Endodermal cell (in vitro differentiated cells): ENCODE results near the gene ZNRF3. TPM values are rescaled to one million over a fixed set of nuclear protein-coding genes. Genes with fewer than 3 reads are reported as not detected.

ENCODE experiments used
- DNase-seq: peaks from one replicate; pipeline ENCODE4 v3.0.0-alpha.2; 2017
- H3K27ac ChIP-seq: 2 replicates; pipeline ENCODE4 v1.5.1; 2013; ENCODE audit warnings: mild to moderate bottlenecking, low read depth, low read length, moderate library complexity
- H3K27me3 ChIP-seq: 2 replicates; pipeline ENCODE4 v1.6.1; 2013; ENCODE audit warnings: mild to moderate bottlenecking, low read length, moderate library complexity; ENCODE audit not compliant: insufficient read depth, control insufficient read depth, poor library complexity, severe bottlenecking
- H3K36me3 ChIP-seq: 2 replicates; pipeline ENCODE4 v1.7.0; 2013; ENCODE audit warnings: mild to moderate bottlenecking, low read length, moderate library complexity; ENCODE audit not compliant: control insufficient read depth, insufficient read depth
- H3K4me1 ChIP-seq: one replicate; pipeline ENCODE4 v1.7.0; 2013; ENCODE audit warnings: low read length; ENCODE audit not compliant: control insufficient read depth, insufficient read depth
- H3K4me3 ChIP-seq: 2 replicates; pipeline ENCODE4 v1.5.1; 2013; ENCODE audit warnings: mild to moderate bottlenecking, low read length, moderate library complexity
- H3K9ac ChIP-seq: 2 replicates; pipeline ENCODE4 v1.6.1; 2013; ENCODE audit warnings: mild to moderate bottlenecking, low read length, moderate library complexity; ENCODE audit not compliant: poor library complexity, severe bottlenecking; ENCODE audit errors: extremely low read depth
- H3K9me3 ChIP-seq: 2 replicates; pipeline ENCODE4 v1.6.1; 2013; ENCODE audit warnings: mild to moderate bottlenecking, low read length, moderate library complexity; ENCODE audit not compliant: control insufficient read depth
- H3K27ac Mint-ChIP-seq: 2 replicates; pipeline ENCODE4 v1.8.0; 2020; ENCODE audit warnings: mixed read lengths
- H3K27me3 Mint-ChIP-seq: 2 replicates; pipeline ENCODE4 v1.8.0; 2021; ENCODE audit warnings: mild to moderate bottlenecking, mixed read lengths; ENCODE audit not compliant: insufficient read depth
- H3K36me3 Mint-ChIP-seq: 2 replicates; pipeline ENCODE4 v1.8.0; 2020; ENCODE audit warnings: low read depth, mixed read lengths
- H3K4me1 Mint-ChIP-seq: 2 replicates; pipeline ENCODE4 v1.8.0; 2020; ENCODE audit warnings: mixed read lengths
- H3K4me3 Mint-ChIP-seq: 2 replicates; pipeline ENCODE4 v1.8.0; 2020; ENCODE audit warnings: mild to moderate bottlenecking, moderate library complexity, mixed read lengths
- H3K9me3 Mint-ChIP-seq: 2 replicates; pipeline ENCODE4 v1.8.0; 2020; ENCODE audit warnings: mild to moderate bottlenecking, mixed read lengths
- WGBS, 2 experiments: methylation state at CpG; one replicate each; pipeline versions ENCODE4 v1.1.5 to v1.1.7; 2013; ENCODE audit warnings: missing lambda C conversion rate in 2 of 2, mixed read lengths in 1 of 2; ENCODE audit not compliant: insufficient coverage in 1 of 2, insufficient read length in 1 of 2; 5-methylcytosine and 5-hydroxymethylcytosine counted together
- total RNA-seq, 2 donors: library from RNA; stranded (reverse); fragmentation: NEBNext Ultra II Directional in 1 of 2; extraction: Animal tissue kit (Norgen Biotek cat#: 25700) in 1 of 2; gene quantifications; 2 replicates in 1 of 2; 3 replicates in 1 of 2; pipeline ENCODE4 v1.2.1, GENCODE V29; 2021
- TF ChIP-seq, protein P1 (sequence below): fragments of 200-600 bp; sonication (generic); conservative IDR thresholded peaks from 2 replicates; pipeline ENCODE4 v1.5.0; 2021; ENCODE audit warnings: antibody characterized with exemption, mild to moderate bottlenecking

ZNRF3 gene
- total RNA-seq, 2 donors from 2014 or later, result 15.8 to 19.8 TPM

DNA sequence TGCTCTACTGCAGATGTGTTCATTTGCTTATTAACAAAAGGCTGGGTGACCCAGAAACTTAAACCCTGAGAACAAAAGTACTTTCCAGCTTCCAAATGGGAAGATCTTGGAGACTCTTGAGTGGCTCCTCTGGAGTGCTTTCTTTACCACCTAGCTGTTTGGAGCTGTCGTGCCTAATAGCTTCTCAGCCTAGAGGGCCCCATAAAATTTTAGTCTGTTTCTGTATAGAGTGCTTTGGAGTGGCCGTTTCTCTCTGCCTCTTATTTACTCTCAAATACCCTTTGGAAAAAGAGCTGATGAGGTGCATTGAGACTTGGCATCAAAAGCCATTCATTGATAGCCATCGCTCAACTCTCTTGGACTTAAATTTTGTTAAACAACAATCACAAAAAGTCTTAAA, 50.7 kb downstream of the ZNRF3 start:
- Mint-ChIP-seq H3K27ac (no peak overlapping the region), H3K9me3 (no peaks in the 10 kb centered on the region), H3K36me3 (no peaks in the 10 kb centered on the region), H3K4me1 (peaks cover 56% of the 10 kb centered on the region), H3K4me3 (no peak overlapping the region), H3K27me3 (no peaks in the 10 kb centered on the region)
- H3K27ac ChIP-seq, result peak overlapping the region; percentile 26
- no peaks in the 10 kb centered on the region for H3K9me3 ChIP-seq
- H3K9ac ChIP-seq, result no peak overlapping the region
- H3K4me1 ChIP-seq, result peaks cover 45% of the 10 kb centered on the region
- H3K36me3 ChIP-seq, result no peaks in the 10 kb centered on the region
- 82 to 95% methylated on average over 2 to 3 of the region's 3 CpGs for WGBS, 2 experiments
- H3K27me3 ChIP-seq, result no peaks in the 10 kb centered on the region
- TF ChIP-seq, protein P1, sequence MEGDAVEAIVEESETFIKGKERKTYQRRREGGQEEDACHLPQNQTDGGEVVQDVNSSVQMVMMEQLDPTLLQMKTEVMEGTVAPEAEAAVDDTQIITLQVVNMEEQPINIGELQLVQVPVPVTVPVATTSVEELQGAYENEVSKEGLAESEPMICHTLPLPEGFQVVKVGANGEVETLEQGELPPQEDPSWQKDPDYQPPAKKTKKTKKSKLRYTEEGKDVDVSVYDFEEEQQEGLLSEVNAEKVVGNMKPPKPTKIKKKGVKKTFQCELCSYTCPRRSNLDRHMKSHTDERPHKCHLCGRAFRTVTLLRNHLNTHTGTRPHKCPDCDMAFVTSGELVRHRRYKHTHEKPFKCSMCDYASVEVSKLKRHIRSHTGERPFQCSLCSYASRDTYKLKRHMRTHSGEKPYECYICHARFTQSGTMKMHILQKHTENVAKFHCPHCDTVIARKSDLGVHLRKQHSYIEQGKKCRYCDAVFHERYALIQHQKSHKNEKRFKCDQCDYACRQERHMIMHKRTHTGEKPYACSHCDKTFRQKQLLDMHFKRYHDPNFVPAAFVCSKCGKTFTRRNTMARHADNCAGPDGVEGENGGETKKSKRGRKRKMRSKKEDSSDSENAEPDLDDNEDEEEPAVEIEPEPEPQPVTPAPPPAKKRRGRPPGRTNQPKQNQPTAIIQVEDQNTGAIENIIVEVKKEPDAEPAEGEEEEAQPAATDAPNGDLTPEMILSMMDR, result no peak
- DNase-seq, result no peak
- no peak overlapping the region for H3K4me3 ChIP-seq

DNA sequence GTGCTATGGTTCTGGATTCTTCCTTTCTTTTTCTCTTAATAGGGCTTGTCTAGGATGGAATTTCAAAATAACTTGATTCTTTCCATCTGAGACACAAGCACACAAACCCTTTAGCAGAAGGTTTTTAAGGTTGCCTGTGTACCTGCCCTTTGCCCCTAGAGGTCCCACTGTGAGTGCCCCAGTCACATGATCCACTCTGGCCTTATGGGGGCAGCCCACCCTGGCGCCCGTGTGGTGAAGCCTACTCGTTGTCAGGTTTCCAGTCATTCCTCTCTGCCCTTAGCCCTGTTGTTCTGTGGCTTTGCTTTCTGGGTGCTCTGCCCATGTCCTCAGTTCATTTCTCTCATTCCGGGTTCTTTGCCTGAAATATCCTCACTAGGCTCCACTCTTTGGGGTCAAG, 51.8 kb downstream of the ZNRF3 start:
- no peak overlapping the region for H3K27ac Mint-ChIP-seq
- H3K27me3 ChIP-seq, result no peaks in the 10 kb centered on the region
- no peak overlapping the region for H3K4me3 Mint-ChIP-seq
- H3K4me1 Mint-ChIP-seq, result peaks cover 59% of the 10 kb centered on the region
- no peaks in the 10 kb centered on the region for H3K9me3 Mint-ChIP-seq
- TF ChIP-seq, protein P1, result no peak
- no peak overlapping the region for H3K27ac ChIP-seq
- 93 to 94% methylated on average over 3 to 4 of the region's 4 CpGs for whole genome bisulfite sequencing, 2 experiments
- no peaks in the 10 kb centered on the region for H3K9me3 ChIP-seq
- H3K36me3 Mint-ChIP-seq, result no peaks in the 10 kb centered on the region
- H3K36me3 ChIP-seq, result no peaks in the 10 kb centered on the region
- no peak overlapping the region for H3K9ac ChIP-seq
- H3K4me1 ChIP-seq, result peaks cover 41% of the 10 kb centered on the region
- no peaks in the 10 kb centered on the region for H3K27me3 Mint-ChIP-seq
- no peak overlapping the region for H3K4me3 ChIP-seq
- DNase-seq, result no peak

DNA sequence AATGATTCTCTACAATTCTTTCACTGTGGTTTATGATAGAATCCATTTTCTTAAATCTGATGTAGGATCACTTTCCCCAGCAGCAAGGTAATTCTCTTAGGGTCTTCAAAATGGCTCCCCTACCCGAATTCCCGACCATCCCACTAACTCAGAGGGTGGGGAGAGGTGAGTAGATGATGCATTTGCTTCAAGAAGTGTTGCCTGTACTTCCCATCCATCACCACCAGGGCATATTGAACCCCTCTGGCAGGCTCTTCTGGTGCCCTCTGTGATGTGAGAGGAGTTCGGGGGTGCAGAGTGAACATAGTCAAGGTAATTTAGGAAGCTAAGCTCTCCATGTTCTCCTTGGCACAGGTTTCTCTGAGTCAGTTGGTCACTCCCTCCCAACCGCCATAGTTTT, 52.3 kb downstream of the ZNRF3 start:
- H3K4me3 ChIP-seq, result no peak overlapping the region
- TF ChIP-seq, protein P1, result peak; percentile 67
- H3K9ac ChIP-seq, result no peak overlapping the region
- 91 to 94% methylated on average over 2 to 3 of the region's 4 CpGs for WGBS, 2 experiments
- no peak overlapping the region for H3K27ac ChIP-seq
- no peaks in the 10 kb centered on the region for H3K27me3 ChIP-seq
- no peaks in the 10 kb centered on the region for H3K9me3 ChIP-seq
- H3K4me1 ChIP-seq, result peaks cover 40% of the 10 kb centered on the region
- Mint-ChIP-seq H3K36me3 (no peaks in the 10 kb centered on the region), H3K4me3 (no peak overlapping the region), H3K27me3 (no peaks in the 10 kb centered on the region), H3K9me3 (no peaks in the 10 kb centered on the region), H3K27ac (no peak overlapping the region), H3K4me1 (peaks cover 59% of the 10 kb centered on the region)
- no peaks in the 10 kb centered on the region for H3K36me3 ChIP-seq
- no peak for DNase-seq
